Measurements from ENCODE around the gene CST9. TPM values are rescaled to one million over a fixed set of nuclear protein-coding genes. Genes with fewer than 3 reads are reported as not detected.

CST9 gene
- total and polyA plus RNA-seq, 2 of the 13 experiments (the other 11 are each of a cell fraction or from before 2014, with no cell fraction given), result 0.07 TPM; not detected in 1

DNA sequence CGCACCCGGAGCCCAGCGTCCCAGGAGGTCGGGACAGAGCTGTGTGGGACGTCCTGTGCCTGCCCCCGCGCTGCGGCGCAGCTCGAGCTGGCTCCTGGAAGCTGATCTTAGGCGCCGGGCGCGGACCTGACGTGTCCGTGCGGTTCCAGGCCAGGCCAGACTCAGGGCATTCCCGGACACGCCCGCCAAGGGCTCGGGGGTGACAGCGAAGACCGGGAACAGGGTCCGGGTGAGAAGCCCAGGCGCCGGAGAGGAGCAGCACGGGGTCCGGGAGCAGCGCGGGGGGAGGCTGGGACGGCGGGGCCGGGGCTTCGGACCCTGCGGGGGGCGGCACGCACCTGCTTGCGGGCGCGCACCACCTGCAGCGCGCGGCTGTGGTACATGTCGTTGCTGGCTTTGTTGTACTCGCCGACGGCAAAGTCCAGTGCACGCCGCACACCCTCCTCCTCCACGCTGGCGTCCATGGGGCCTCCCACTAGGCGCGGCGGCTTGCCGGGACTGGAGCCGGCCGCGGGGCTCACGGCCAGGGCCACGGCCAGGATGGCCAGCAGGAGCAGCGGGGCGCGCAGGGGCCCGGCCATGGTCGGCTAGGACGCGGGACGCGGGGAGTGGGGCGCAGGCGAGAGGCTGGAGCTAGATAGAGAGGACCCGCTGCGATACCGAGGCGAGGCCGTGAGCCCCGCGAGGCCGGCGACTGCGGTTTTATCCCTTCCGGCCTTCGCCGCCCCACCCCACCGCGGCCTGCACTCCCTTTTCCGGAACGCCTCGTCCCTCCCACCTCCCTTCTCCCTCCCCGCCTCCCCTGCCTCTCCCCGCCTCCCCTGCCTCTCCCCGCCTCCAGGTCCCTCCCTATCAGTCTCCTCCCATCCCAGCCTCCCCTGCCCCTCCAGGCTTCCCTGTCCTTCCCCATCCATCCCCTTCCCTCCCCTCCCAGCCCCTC is 31.8 kb upstream of the CST9 start, which contains the start of gene CST3 (continued):
- TF ChIP-seq ZNF282 (IDR thresholded peaks at IDR 0.05; ENCODE audit: partially characterized antibody), result no peak
- peak; percentile 33; the same call in 1 of the 2 replicates for TF ChIP-seq ZNF292 (CRISPR knock-in tag; IDR thresholded peaks at IDR 0.05; ENCODE audit: borderline replicate concordance, low read depth)
- peak; percentile 84 for TF ChIP-seq ZNF263 (CRISPR knock-in tag; IDR thresholded peaks at IDR 0.05)
- TF ChIP-seq HNRNPL (IDR thresholded peaks at IDR 0.05; ENCODE audit: low read depth, low read length), result no peak
- TF ChIP-seq ZSCAN25 (CRISPR knock-in tag; IDR thresholded peaks at IDR 0.05), result peak; percentile 98
- 0 out of 2 replicates have a peak, but pooled peaks have one; percentile 34 for TF ChIP-seq MEF2D (CRISPR knock-in tag; IDR thresholded peaks at IDR 0.05)
- TF ChIP-seq ZNF563 (CRISPR knock-in tag; IDR thresholded peaks at IDR 0.05), result peak; percentile 95
- peak in 1 of 2 experiments; percentile 15; a peak in 1 of 4 replicates for TF ChIP-seq NR2F1 (CRISPR knock-in tag; IDR thresholded peaks at IDR 0.05)
- TF ChIP-seq, protein P1, sequence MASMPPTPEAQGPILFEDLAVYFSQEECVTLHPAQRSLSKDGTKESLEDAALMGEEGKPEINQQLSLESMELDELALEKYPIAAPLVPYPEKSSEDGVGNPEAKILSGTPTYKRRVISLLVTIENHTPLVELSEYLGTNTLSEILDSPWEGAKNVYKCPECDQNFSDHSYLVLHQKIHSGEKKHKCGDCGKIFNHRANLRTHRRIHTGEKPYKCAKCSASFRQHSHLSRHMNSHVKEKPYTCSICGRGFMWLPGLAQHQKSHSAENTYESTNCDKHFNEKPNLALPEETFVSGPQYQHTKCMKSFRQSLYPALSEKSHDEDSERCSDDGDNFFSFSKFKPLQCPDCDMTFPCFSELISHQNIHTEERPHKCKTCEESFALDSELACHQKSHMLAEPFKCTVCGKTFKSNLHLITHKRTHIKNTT (CRISPR knock-in tag; IDR thresholded peaks at IDR 0.05), result 0 out of 2 replicates have a peak, but pooled peaks have one; percentile 63
- peak; percentile 93 for TF ChIP-seq TAF1 (CRISPR knock-in tag; IDR thresholded peaks at IDR 0.05)
- no peak for TF ChIP-seq PLRG1 (conservative IDR thresholded peaks at IDR 0.05)
- TF ChIP-seq NFE2L1 (CRISPR knock-in tag; IDR thresholded peaks at IDR 0.05; ENCODE audit: borderline replicate concordance), result 0 out of 2 replicates have a peak, but pooled peaks have one; percentile 34
- TF ChIP-seq, protein P2, sequence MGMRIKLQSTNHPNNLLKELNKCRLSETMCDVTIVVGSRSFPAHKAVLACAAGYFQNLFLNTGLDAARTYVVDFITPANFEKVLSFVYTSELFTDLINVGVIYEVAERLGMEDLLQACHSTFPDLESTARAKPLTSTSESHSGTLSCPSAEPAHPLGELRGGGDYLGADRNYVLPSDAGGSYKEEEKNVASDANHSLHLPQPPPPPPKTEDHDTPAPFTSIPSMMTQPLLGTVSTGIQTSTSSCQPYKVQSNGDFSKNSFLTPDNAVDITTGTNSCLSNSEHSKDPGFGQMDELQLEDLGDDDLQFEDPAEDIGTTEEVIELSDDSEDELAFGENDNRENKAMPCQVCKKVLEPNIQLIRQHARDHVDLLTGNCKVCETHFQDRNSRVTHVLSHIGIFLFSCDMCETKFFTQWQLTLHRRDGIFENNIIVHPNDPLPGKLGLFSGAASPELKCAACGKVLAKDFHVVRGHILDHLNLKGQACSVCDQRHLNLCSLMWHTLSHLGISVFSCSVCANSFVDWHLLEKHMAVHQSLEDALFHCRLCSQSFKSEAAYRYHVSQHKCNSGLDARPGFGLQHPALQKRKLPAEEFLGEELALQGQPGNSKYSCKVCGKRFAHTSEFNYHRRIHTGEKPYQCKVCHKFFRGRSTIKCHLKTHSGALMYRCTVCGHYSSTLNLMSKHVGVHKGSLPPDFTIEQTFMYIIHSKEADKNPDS (CRISPR knock-in tag; IDR thresholded peaks at IDR 0.05), result peak; percentile 50; the same call in 1 of the 2 replicates
- peak; percentile 95 for TF ChIP-seq ZNF782 (CRISPR knock-in tag; IDR thresholded peaks at IDR 0.05; ENCODE audit: borderline replicate concordance)
- no peak for TF ChIP-seq ATM (IDR thresholded peaks at IDR 0.05; ENCODE audit: borderline replicate concordance)
- TF ChIP-seq, protein P3, sequence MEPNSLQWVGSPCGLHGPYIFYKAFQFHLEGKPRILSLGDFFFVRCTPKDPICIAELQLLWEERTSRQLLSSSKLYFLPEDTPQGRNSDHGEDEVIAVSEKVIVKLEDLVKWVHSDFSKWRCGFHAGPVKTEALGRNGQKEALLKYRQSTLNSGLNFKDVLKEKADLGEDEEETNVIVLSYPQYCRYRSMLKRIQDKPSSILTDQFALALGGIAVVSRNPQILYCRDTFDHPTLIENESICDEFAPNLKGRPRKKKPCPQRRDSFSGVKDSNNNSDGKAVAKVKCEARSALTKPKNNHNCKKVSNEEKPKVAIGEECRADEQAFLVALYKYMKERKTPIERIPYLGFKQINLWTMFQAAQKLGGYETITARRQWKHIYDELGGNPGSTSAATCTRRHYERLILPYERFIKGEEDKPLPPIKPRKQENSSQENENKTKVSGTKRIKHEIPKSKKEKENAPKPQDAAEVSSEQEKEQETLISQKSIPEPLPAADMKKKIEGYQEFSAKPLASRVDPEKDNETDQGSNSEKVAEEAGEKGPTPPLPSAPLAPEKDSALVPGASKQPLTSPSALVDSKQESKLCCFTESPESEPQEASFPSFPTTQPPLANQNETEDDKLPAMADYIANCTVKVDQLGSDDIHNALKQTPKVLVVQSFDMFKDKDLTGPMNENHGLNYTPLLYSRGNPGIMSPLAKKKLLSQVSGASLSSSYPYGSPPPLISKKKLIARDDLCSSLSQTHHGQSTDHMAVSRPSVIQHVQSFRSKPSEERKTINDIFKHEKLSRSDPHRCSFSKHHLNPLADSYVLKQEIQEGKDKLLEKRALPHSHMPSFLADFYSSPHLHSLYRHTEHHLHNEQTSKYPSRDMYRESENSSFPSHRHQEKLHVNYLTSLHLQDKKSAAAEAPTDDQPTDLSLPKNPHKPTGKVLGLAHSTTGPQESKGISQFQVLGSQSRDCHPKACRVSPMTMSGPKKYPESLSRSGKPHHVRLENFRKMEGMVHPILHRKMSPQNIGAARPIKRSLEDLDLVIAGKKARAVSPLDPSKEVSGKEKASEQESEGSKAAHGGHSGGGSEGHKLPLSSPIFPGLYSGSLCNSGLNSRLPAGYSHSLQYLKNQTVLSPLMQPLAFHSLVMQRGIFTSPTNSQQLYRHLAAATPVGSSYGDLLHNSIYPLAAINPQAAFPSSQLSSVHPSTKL (CRISPR knock-in tag; IDR thresholded peaks at IDR 0.05), result no peak; the same call in none of the 2 replicates
- peak; percentile 98 for TF ChIP-seq POLR2AphosphoS5 (IDR thresholded peaks at IDR 0.05; ENCODE audit: low read depth, low read length)
- no peak for TF ChIP-seq ZNF496 (CRISPR knock-in tag; IDR thresholded peaks at IDR 0.05; ENCODE audit: insufficient replicate concordance)
- TF ChIP-seq, protein P4, sequence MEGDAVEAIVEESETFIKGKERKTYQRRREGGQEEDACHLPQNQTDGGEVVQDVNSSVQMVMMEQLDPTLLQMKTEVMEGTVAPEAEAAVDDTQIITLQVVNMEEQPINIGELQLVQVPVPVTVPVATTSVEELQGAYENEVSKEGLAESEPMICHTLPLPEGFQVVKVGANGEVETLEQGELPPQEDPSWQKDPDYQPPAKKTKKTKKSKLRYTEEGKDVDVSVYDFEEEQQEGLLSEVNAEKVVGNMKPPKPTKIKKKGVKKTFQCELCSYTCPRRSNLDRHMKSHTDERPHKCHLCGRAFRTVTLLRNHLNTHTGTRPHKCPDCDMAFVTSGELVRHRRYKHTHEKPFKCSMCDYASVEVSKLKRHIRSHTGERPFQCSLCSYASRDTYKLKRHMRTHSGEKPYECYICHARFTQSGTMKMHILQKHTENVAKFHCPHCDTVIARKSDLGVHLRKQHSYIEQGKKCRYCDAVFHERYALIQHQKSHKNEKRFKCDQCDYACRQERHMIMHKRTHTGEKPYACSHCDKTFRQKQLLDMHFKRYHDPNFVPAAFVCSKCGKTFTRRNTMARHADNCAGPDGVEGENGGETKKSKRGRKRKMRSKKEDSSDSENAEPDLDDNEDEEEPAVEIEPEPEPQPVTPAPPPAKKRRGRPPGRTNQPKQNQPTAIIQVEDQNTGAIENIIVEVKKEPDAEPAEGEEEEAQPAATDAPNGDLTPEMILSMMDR (CRISPR knock-in tag; IDR thresholded peaks at IDR 0.05), result no peak; the same call in 1 of the 2 replicates
- peak; percentile 99 for TF ChIP-seq ZNF678 (CRISPR knock-in tag; IDR thresholded peaks at IDR 0.05)

Data from HepG2 (cell line).